H1 (cell line): ENCODE data around the gene AK5. TPM values are rescaled to one million over a fixed set of nuclear protein-coding genes. Genes with fewer than 3 reads are reported as not detected.

Source experiments
- CTCF ChIA-PET: fragments of 300-600 bp; sonication (Branson Sonifier 250); formaldehyde crosslinking; loops from one replicate; lab custom pipeline; 2021; ENCODE audit not compliant: partially characterized antibody; lab: Charles Lee
- POLR2A ChIA-PET: fragments of 300-600 bp; sonication (Branson Sonifier 250); formaldehyde crosslinking; loops from one replicate; lab custom pipeline; 2021; ENCODE audit warnings: inconsistent platforms; ENCODE audit not compliant: partially characterized antibody; lab: Charles Lee
- DNase-seq, 2 experiments: peaks; one replicate each; pipeline versions ENCODE4 v3.0.0 to v3.0.0-alpha.2; 2010 to 2022; ENCODE audit warnings: low spot score in 2 of 2, low read depth in 1 of 2, mixed read lengths in 1 of 2
- FAIRE-seq: peaks from 2 replicates; lab custom pipeline; 2011; peaks lifted over from hg19 to GRCh38; lab: Jason Lieb, UNC
- H2AFZ ChIP-seq: 2 replicates; pipeline ENCODE4 v1.8.1; 2012; ENCODE audit warnings: low read length, inconsistent platforms
- H2AK5ac ChIP-seq: 2 replicates; pipeline ENCODE4 v1.6.1; 2013; ENCODE audit warnings: low read depth, low read length
- H2BK120ac ChIP-seq: replicated peaks from 2 replicates; pipeline ENCODE3; 2013; ENCODE audit warnings: low read depth, low read length, inconsistent platforms
- H2BK12ac ChIP-seq: 2 replicates; pipeline ENCODE4 v1.6.1; 2013; ENCODE audit warnings: low read depth, low read length
- H2BK15ac ChIP-seq: 2 replicates; pipeline ENCODE4 v1.6.1; 2013; ENCODE audit warnings: low read length
- H2BK20ac ChIP-seq: 2 replicates; pipeline ENCODE4 v1.6.1; 2013; ENCODE audit warnings: low read length
- H2BK5ac ChIP-seq: 2 replicates; pipeline ENCODE4 v1.6.1; 2013; ENCODE audit warnings: low read depth, low read length
- H3K14ac ChIP-seq: 2 replicates; pipeline ENCODE4 v1.6.1; 2013; ENCODE audit warnings: inconsistent platforms; ENCODE audit not compliant: insufficient read length
- H3K18ac ChIP-seq: 2 replicates; pipeline ENCODE4 v1.6.1; 2013; ENCODE audit warnings: low read length; ENCODE audit errors: extremely low read depth
- H3K23ac ChIP-seq: 2 replicates; pipeline ENCODE4 v1.6.1; 2013; ENCODE audit warnings: inconsistent platforms; ENCODE audit not compliant: insufficient read length
- H3K23me2 ChIP-seq: 2 replicates; pipeline ENCODE4 v1.6.1; 2013; ENCODE audit warnings: low read depth, low read length
- H3K27ac ChIP-seq: 2 replicates; pipeline ENCODE4 v1.6.1; 2011; ENCODE audit warnings: low read depth, low read length, inconsistent platforms
- H3K27me3 ChIP-seq, 4 experiments: replicated peaks in 1 of 4; 1 replicate in 1 of 4; 2 replicates in 3 of 4; pipeline versions ENCODE4 v1.6.1 to v1.8.1; 2011 to 2013; ENCODE audit warnings: low read length in 3 of 4, mild to moderate bottlenecking in 3 of 4, inconsistent platforms in 2 of 4, mixed read lengths in 2 of 4, moderate library complexity in 1 of 4; ENCODE audit not compliant: control insufficient read depth in 3 of 4, insufficient read depth in 3 of 4; ENCODE audit errors: extremely low read depth in 1 of 4
- H3K36me3 ChIP-seq, 4 experiments: 2 replicates each; pipeline versions ENCODE4 v1.6.1 to v1.8.1; 2011 to 2013; ENCODE audit warnings: mild to moderate bottlenecking in 4 of 4, low read length in 3 of 4, moderate library complexity in 2 of 4, control low read depth in 1 of 4, inconsistent platforms in 1 of 4; ENCODE audit not compliant: insufficient read depth in 4 of 4, control insufficient read depth in 2 of 4
- H3K4ac ChIP-seq: replicated peaks from 2 replicates; pipeline ENCODE3; 2013; ENCODE audit warnings: low read length, low read depth, mixed read lengths, inconsistent platforms; ENCODE audit not compliant: insufficient read length
- H3K4me1 ChIP-seq, 4 experiments: replicated peaks in 1 of 4; 1 replicate in 1 of 4; 2 replicates in 3 of 4; pipeline versions ENCODE4 v1.6.1 to v1.8.1; 2011 to 2013; ENCODE audit warnings: low read length in 3 of 4, inconsistent platforms in 2 of 4, mixed read lengths in 1 of 4; ENCODE audit not compliant: insufficient read depth in 4 of 4, control insufficient read depth in 3 of 4
- H3K4me2 ChIP-seq, 2 experiments: 2 replicates each; pipeline versions ENCODE4 v1.6.1 to v1.8.1; 2011 to 2013; ENCODE audit warnings: low read depth in 2 of 2, low read length in 2 of 2, control low read depth in 1 of 2, inconsistent platforms in 1 of 2, mild to moderate bottlenecking in 1 of 2; ENCODE audit not compliant: insufficient read depth in 1 of 2
- H3K4me3 ChIP-seq, 4 experiments: fragments of 200-600, 300-600 bp in 1 of 4; sonication (generic), shearing (Covaris generic), sonication (Bioruptor Twin) in 1 of 4; 2 replicates each; pipeline versions ENCODE4 v1.5.1 to v1.8.1; 2011 to 2016; ENCODE audit warnings: low read length in 4 of 4, low read depth in 3 of 4, control low read depth in 2 of 4, inconsistent platforms in 2 of 4, mild to moderate bottlenecking in 2 of 4, mixed read lengths in 1 of 4, moderate library complexity in 1 of 4; ENCODE audit not compliant: insufficient read depth in 2 of 4; ENCODE audit errors: extremely low read depth in 1 of 4
- H3K56ac ChIP-seq: replicated peaks from 2 replicates; pipeline ENCODE3; 2013; ENCODE audit warnings: low read depth, mild to moderate bottlenecking, mixed read lengths, low read length, inconsistent platforms; ENCODE audit not compliant: insufficient read length
- H3K79me1 ChIP-seq: 2 replicates; pipeline ENCODE4 v1.6.1; 2013; ENCODE audit warnings: low read depth, low read length, control low read depth
- H3K79me2 ChIP-seq, 2 experiments: 2 replicates each; pipeline versions ENCODE4 v1.6.1 to v1.8.1; 2012 to 2013; ENCODE audit warnings: low read length in 2 of 2, mild to moderate bottlenecking in 2 of 2, inconsistent platforms in 1 of 2; ENCODE audit not compliant: insufficient read depth in 2 of 2, control insufficient read depth in 1 of 2
- H3K9ac ChIP-seq, 4 experiments: replicated peaks in 1 of 4; 1 replicate in 1 of 4; 2 replicates in 3 of 4; pipeline versions ENCODE4 v1.6.1 to v1.8.1; 2011 to 2013; ENCODE audit warnings: low read depth in 3 of 4, low read length in 3 of 4, control low read depth in 2 of 4, mild to moderate bottlenecking in 2 of 4, moderate library complexity in 2 of 4, inconsistent platforms in 1 of 4; ENCODE audit errors: extremely low read depth in 1 of 4
- H3K9me3 ChIP-seq, 2 experiments: 2 replicates each; pipeline versions ENCODE4 v1.6.1 to v1.8.1; 2012 to 2013; ENCODE audit warnings: mild to moderate bottlenecking in 2 of 2, moderate library complexity in 2 of 2, control low read depth in 1 of 2, inconsistent platforms in 1 of 2, low read depth in 1 of 2, low read length in 1 of 2, mixed read lengths in 1 of 2; ENCODE audit not compliant: insufficient read depth in 2 of 2
- H4K20me1 ChIP-seq, 2 experiments: replicated peaks in 1 of 2; 2 replicates each; pipeline versions ENCODE3 to v1.8.1; 2011 to 2013; ENCODE audit warnings: inconsistent platforms in 2 of 2, low read length in 2 of 2, mild to moderate bottlenecking in 1 of 2; ENCODE audit not compliant: insufficient read depth in 2 of 2, control insufficient read depth in 1 of 2
- H4K5ac ChIP-seq: 2 replicates; pipeline ENCODE4 v1.6.1; 2013; ENCODE audit warnings: low read length, low read depth, mixed read lengths, inconsistent platforms; ENCODE audit not compliant: insufficient read length
- H4K8ac ChIP-seq: 2 replicates; pipeline ENCODE4 v1.8.0; 2013; ENCODE audit warnings: mild to moderate bottlenecking, moderate library complexity, low read length, inconsistent platforms; ENCODE audit not compliant: insufficient read depth; ENCODE audit errors: extremely low read depth
- H4K91ac ChIP-seq: replicated peaks from 2 replicates; pipeline ENCODE3; 2013; ENCODE audit warnings: low read length, mixed read lengths, inconsistent platforms; ENCODE audit not compliant: insufficient read length
- CBX8 ChIP-seq: fragments of 300-800, 300-1000 bp; sonication (generic); IDR thresholded peaks from 2 replicates; pipeline ENCODE4 v1.7.1; 2016; ENCODE audit warnings: low read depth, low read length, borderline replicate concordance
- EP300 ChIP-seq, 2 experiments: IDR thresholded peaks; 1 replicate in 1 of 2; 2 replicates in 1 of 2; pipeline ENCODE4 v1.6.1; 2011 to 2012; ENCODE audit warnings: low read depth in 2 of 2, low read length in 2 of 2, mild to moderate bottlenecking in 2 of 2, borderline replicate concordance in 1 of 2, inconsistent platforms in 1 of 2, moderate library complexity in 1 of 2
- HDAC2 ChIP-seq, 2 experiments: fragments of 300-600 bp in 1 of 2; sonication (generic) in 1 of 2; IDR thresholded peaks; 2 replicates each; pipeline ENCODE4 v1.6.1; 2011 to 2012; ENCODE audit warnings: low read depth in 2 of 2, low read length in 2 of 2, mild to moderate bottlenecking in 2 of 2, moderate library complexity in 2 of 2, borderline replicate concordance in 1 of 2, inconsistent platforms in 1 of 2
- JUND ChIP-seq: IDR thresholded peaks from 2 replicates; pipeline ENCODE4 v1.6.1; 2011; ENCODE audit warnings: mild to moderate bottlenecking, improper control_type of control experiment, low read length
- SP1 ChIP-seq: IDR thresholded peaks from 2 replicates; pipeline ENCODE4 v1.6.1; 2011; ENCODE audit warnings: low read depth, low read length
- WGBS, 2 experiments: shearing (Covaris generic) in 1 of 2; methylation state at CpG; one replicate each; pipeline versions ENCODE4 v1.1.6 to v1.1.7; 2013 to 2015; ENCODE audit warnings: low lambda C conversion rate in 2 of 2, mixed read lengths in 2 of 2, inconsistent platforms in 1 of 2, low coverage in 1 of 2, missing lambda C conversion rate in 1 of 2; ENCODE audit not compliant: insufficient replicate concordance in 2 of 2, insufficient coverage in 1 of 2, insufficient read length in 1 of 2; ENCODE audit errors: extremely low coverage in 1 of 2, missing lambda C conversion rate in 1 of 2; 5-methylcytosine and 5-hydroxymethylcytosine counted together
- polyA plus RNA-seq, 7 experiments: library from polyadenylated mRNA; depleted of rRNA in 3 of 7; stranded (reverse) in 5 of 7; unstranded in 2 of 7; fragments of >200 nt in 5 of 7; fragments of 200-250 nt in 2 of 7; gene quantifications; 1 replicate in 5 of 7; 2 replicates in 1 of 7; 4 replicates in 1 of 7; pipeline versions ENCODE4 v1.2.1 to v1.2.3, GENCODE V29; 2011 to 2013; ENCODE audit warnings: missing spikeins in 2 of 7, mixed read lengths in 2 of 7
- total RNA-seq: library from RNA; stranded (reverse); fragmentation: NEBNext Ultra II Directional; extraction: Animal tissue kit (Norgen Biotek cat#: 25700); gene quantifications from 2 replicates; pipeline ENCODE4 v1.2.1, GENCODE V29; 2021

The AK5 gene
- total and polyA plus RNA-seq, 2 of the 8 experiments (the other 6 are each of a cell fraction or from before 2014, with no cell fraction given), result 2.0 to 7.1 TPM

DNA sequence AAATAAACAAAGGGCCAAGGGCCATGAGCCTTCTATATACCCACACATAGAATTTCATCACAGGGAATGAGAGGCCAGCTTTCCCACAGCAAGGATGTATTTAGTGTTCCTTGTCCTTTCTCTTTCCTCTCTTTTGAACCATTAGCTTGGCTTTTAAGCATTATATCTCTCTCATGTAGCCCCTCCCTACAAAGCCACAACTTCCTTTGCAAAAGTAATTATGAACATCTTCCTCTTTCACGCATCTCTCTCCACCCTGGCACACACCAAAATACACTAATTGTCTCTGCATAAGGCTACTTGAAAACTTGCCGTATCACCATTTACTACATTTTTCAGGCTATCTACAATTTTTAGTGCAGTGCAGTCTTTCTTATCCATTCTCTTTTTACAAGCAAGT, 1.9 kb upstream of the AK5 start:
- no peak overlapping the region for H2BK20ac ChIP-seq
- ChIA-PET CTCF (interaction anchor here (1.3 to 1.7 kb wide), 2 partner anchors 10 to 34 kb away, joined by 4 to 5 read pairs; no protein-coding TSS in a partner anchor), POLR2A (no interaction called here)
- no peak overlapping the region for H2BK15ac ChIP-seq
- H3K18ac ChIP-seq, result no peak overlapping the region
- no peak overlapping the region for H3K27ac ChIP-seq
- H3K36me3 ChIP-seq, result no peaks in the 10 kb centered on the region
- H2BK5ac ChIP-seq, result no peak overlapping the region
- H2BK120ac ChIP-seq, result no peak overlapping the region
- H3K9ac ChIP-seq, result no peak overlapping the region; a peak in 2 of 7 replicates
- H3K14ac ChIP-seq, result no peak overlapping the region
- peaks cover 14 to 34% (median 23%) of the 10 kb centered on the region in 4 experiments for H3K27me3 ChIP-seq
- H3K79me2 ChIP-seq, result no peaks in the 10 kb centered on the region
- H3K4me1 ChIP-seq, result peaks cover 3 to 9% (median 5%) of the 10 kb centered on the region in 4 experiments; a peak in 5 of 7 replicates
- FAIRE-seq (no peak), DNase-seq (no peak)
- H3K79me1 ChIP-seq, result no peaks in the 10 kb centered on the region
- peaks cover 20% of the 10 kb centered on the region; the same call in 1 of the 2 replicates for H3K23me2 ChIP-seq
- no peak overlapping the region for H3K4ac ChIP-seq
- no peak overlapping the region for H3K4me2 ChIP-seq
- H4K8ac ChIP-seq, result no peak overlapping the region
- no peak overlapping the region for H3K4me3 ChIP-seq
- no peak overlapping the region for H4K5ac ChIP-seq
- no peak overlapping the region for H4K91ac ChIP-seq
- H2BK12ac ChIP-seq, result no peak overlapping the region
- no peak overlapping the region for H3K23ac ChIP-seq
- H4K20me1 ChIP-seq, result no peaks in the 10 kb centered on the region
- H2AK5ac ChIP-seq, result no peak overlapping the region
- 84% methylated on average over 2 of the region's 2 CpGs; no CpG with 5 or more reads in 1 of the 2 experiments for WGBS, 2 experiments
- TF ChIP-seq CBX8 (no peak), JUND (no peak), SP1 (no peak), HDAC2 (IDR thresholded peaks at IDR 0.05; ENCODE audit: borderline replicate concordance in 1 of 2, low read depth in 2 of 2, low read length in 2 of 2) (no peak), EP300 (IDR thresholded peaks at IDR 0.05; ENCODE audit: borderline replicate concordance in 1 of 2, low read depth in 2 of 2, low read length in 2 of 2) (no peak)
- H2AFZ ChIP-seq, result no peak overlapping the region
- H3K56ac ChIP-seq, result no peak overlapping the region
- no peaks in the 10 kb centered on the region for H3K9me3 ChIP-seq
